Measurements from ENCODE around the gene TTC34.
"Not testable (repeated sequence)": the region's sequence is repeated elsewhere in the genome, so short reads cannot be mapped to it uniquely, and the experiment has no call there.

The TTC34 gene

GRCh38 chr1:2798958-2799357 is 2.5 kb downstream of the TTC34 start:
- DNase-seq (ENCODE audit: low read depth) = not testable (repeated sequence)

- DNase-seq (ENCODE audit: low read depth) = no peak
Observed at GRCh38 chr1:2797741-2798016, 3.8 kb downstream of the TTC34 start.

- DNase-seq (ENCODE audit: low read depth) = no peak
Observed at GRCh38 chr1:2796890-2797740, 4.4 kb downstream of the TTC34 start.

- DNase-seq (ENCODE audit: low read depth) = no peak
Observed at GRCh38 chr1:2795926-2796325, 5.6 kb downstream of the TTC34 start.

- DNase-seq (ENCODE audit: low read depth) = no peak
Observed at GRCh38 chr1:2791027-2791760, 10.3 kb downstream of the TTC34 start.

- DNase-seq (ENCODE audit: low read depth) = no peak
Observed at GRCh38 chr1:2789986-2790581, 11.4 kb downstream of the TTC34 start.

GRCh38 chr1:2789164-2789985 is 12.1 kb downstream of the TTC34 start:
- no peak for DNase-seq (ENCODE audit: low read depth)

GRCh38 chr1:2788506-2789163 is 12.9 kb downstream of the TTC34 start:
- no peak for DNase-seq (ENCODE audit: low read depth)

GRCh38 chr1:2787163-2787911 is 14.2 kb downstream of the TTC34 start:
- DNase-seq (ENCODE audit: low read depth) = no peak

- DNase-seq (ENCODE audit: low read depth) = peak; percentile 21
Observed at GRCh38 chr1:2786329-2787162, 14.9 kb downstream of the TTC34 start.

GRCh38 chr1:2785631-2786328 is 15.7 kb downstream of the TTC34 start:
- DNase-seq (ENCODE audit: low read depth) = no peak

GRCh38 chr1:2784854-2785630 is 16.5 kb downstream of the TTC34 start:
- DNase-seq (ENCODE audit: low read depth) = no peak

GRCh38 chr1:2783435-2784397 is 17.8 kb downstream of the TTC34 start:
- no peak for DNase-seq (ENCODE audit: low read depth)

- no peak for DNase-seq (ENCODE audit: low read depth)
Observed at GRCh38 chr1:2783069-2783434, 18.4 kb downstream of the TTC34 start.

GRCh38 chr1:2781627-2782026 is 19.9 kb downstream of the TTC34 start:
- no peak for DNase-seq (ENCODE audit: low read depth)

- DNase-seq (ENCODE audit: low read depth) = no peak
Observed at GRCh38 chr1:2778220-2778592, 23.3 kb downstream of the TTC34 start.

- no peak for DNase-seq (ENCODE audit: low read depth)
Observed at GRCh38 chr1:2777424-2778219, 23.9 kb downstream of the TTC34 start.
